PC-9 (cell line): ENCODE data around the gene RBFOX2.

Experiments used
- EZH2 ChIP-seq: fragments of 200-600 bp; sonication (generic); IDR thresholded peaks from 2 replicates; pipeline ENCODE4 v1.8.0; 2017; ENCODE audit warnings: antibody characterized with exemption, low read depth
- TF ChIP-seq, protein P1 (sequence below): fragments of 200-600 bp; sonication (generic); conservative IDR thresholded peaks from 2 replicates; pipeline ENCODE4 v1.6.1; 2017; ENCODE audit warnings: mixed run types, antibody characterized with exemption, mild to moderate bottlenecking, moderate library complexity

DNA sequence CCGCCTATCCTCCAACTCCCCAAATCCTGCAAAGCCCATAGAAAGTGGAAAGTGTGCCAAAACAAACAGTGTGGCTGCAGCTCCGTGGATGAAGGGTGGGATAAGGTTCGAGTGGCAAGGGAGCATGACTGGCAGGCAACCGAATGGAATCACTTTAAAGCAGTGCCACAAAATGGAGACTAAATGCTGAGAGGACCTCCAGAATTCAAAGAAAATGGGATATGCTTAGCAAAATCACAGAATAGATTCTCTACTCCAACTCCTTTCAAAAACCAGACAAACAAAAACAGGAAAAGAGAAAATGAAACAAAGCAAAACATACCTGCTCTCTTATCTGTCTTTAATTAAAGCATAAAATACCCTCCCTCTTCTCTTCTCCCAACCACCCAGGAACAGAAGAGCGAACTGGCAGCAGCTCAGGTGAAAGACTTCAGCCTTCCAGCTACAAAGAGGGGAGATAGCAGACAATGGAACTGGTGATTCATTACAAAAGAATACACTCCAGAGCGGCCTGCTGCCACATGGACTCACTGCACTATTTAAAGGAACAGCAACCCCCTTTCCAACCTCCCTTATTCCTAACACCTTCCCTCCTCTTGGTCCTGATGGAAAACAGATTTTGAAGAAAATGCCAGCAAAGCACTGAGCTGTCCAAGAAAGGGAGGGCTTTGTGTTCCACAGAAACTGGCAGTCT is 192.5 kb downstream of the RBFOX2 start:
- TF ChIP-seq, protein P1, sequence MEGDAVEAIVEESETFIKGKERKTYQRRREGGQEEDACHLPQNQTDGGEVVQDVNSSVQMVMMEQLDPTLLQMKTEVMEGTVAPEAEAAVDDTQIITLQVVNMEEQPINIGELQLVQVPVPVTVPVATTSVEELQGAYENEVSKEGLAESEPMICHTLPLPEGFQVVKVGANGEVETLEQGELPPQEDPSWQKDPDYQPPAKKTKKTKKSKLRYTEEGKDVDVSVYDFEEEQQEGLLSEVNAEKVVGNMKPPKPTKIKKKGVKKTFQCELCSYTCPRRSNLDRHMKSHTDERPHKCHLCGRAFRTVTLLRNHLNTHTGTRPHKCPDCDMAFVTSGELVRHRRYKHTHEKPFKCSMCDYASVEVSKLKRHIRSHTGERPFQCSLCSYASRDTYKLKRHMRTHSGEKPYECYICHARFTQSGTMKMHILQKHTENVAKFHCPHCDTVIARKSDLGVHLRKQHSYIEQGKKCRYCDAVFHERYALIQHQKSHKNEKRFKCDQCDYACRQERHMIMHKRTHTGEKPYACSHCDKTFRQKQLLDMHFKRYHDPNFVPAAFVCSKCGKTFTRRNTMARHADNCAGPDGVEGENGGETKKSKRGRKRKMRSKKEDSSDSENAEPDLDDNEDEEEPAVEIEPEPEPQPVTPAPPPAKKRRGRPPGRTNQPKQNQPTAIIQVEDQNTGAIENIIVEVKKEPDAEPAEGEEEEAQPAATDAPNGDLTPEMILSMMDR, result no peak
- TF ChIP-seq EZH2, result no peak
